SK-N-SH (cell line): ENCODE data around the gene LTC4S. TPM values are rescaled to one million over a fixed set of nuclear protein-coding genes. Genes with fewer than 3 reads are reported as not detected.
"Not testable (repeated sequence)": the region's sequence is repeated elsewhere in the genome, so short reads cannot be mapped to it uniquely, and the experiment has no call there.

Source experiments
- CTCF ChIA-PET: fragments of 300-600, 350-600 bp; formaldehyde crosslinking; extraction: SDS; loops from one replicate; lab custom pipeline; 2021; lab: Yijun Ruan, JAX
- POLR2A ChIA-PET: fragments of 350-600 bp; sonication (Branson Sonifier 250); formaldehyde crosslinking; extraction: SDS; loops from one replicate; lab custom pipeline; 2020; ENCODE audit warnings: antibody characterized with exemption, inconsistent platforms; lab: Yijun Ruan, JAX
- DNase-seq: peaks from one replicate; pipeline ENCODE4 v3.0.0; 2012
- H2AFZ ChIP-seq: fragments of 200-600 bp; sonication (generic); 2 replicates; pipeline ENCODE4 v1.8.1; 2016; ENCODE audit warnings: antibody characterized with exemption, mild to moderate bottlenecking, low read depth
- H3F3A ChIP-seq: fragments of 200-600 bp; sonication (generic); replicated peaks from 2 replicates; pipeline ENCODE3; 2016; ENCODE audit warnings: antibody characterized with exemption, mild to moderate bottlenecking; ENCODE audit not compliant: insufficient read depth
- H3K27ac ChIP-seq, 2 experiments: fragments of 200-500 bp in 1 of 2; fragments of 200-600 bp in 1 of 2; sonication (Bioruptor generic) in 1 of 2; sonication (generic), shearing (Covaris generic) in 1 of 2; 2 replicates each; pipeline versions ENCODE4 v1.5.1 to v1.6.1; 2014 to 2016; ENCODE audit warnings: low read depth in 2 of 2, inconsistent platforms in 1 of 2, low read length in 1 of 2, mild to moderate bottlenecking in 1 of 2, mixed read lengths in 1 of 2
- H3K27me3 ChIP-seq: fragments of 200-600 bp; sonication (generic), shearing (Covaris generic); 2 replicates; pipeline ENCODE4 v1.6.1; 2016; ENCODE audit warnings: mixed run types; ENCODE audit not compliant: insufficient read depth
- H3K36me3 ChIP-seq, 2 experiments: fragments of 200-500 bp in 1 of 2; fragments of 200-600 bp in 1 of 2; sonication (Bioruptor generic) in 1 of 2; sonication (generic) in 1 of 2; replicated peaks in 1 of 2; 2 replicates each; pipeline versions ENCODE3 to v1.5.1; 2014 to 2016; ENCODE audit warnings: low read length in 1 of 2, mild to moderate bottlenecking in 1 of 2; ENCODE audit not compliant: insufficient read depth in 2 of 2, control insufficient read depth in 1 of 2
- H3K4me1 ChIP-seq, 2 experiments: fragments of 200-500 bp in 1 of 2; fragments of 200-600 bp in 1 of 2; sonication (Bioruptor generic) in 1 of 2; sonication (generic), shearing (Covaris generic) in 1 of 2; 2 replicates each; pipeline versions ENCODE4 v1.5.1 to v1.6.1; 2014 to 2016; ENCODE audit warnings: low read depth in 1 of 2, low read length in 1 of 2, mixed run types in 1 of 2; ENCODE audit not compliant: insufficient read depth in 2 of 2, control insufficient read depth in 1 of 2
- H3K4me2 ChIP-seq: fragments of 200-600 bp; sonication (generic), shearing (Covaris generic); 2 replicates; pipeline ENCODE4 v1.6.1; 2017; ENCODE audit warnings: mixed run types
- H3K4me3 ChIP-seq, 2 experiments: fragments of 200-500 bp in 1 of 2; fragments of 200-600 bp in 1 of 2; sonication (Bioruptor generic) in 1 of 2; sonication (generic), shearing (Covaris generic) in 1 of 2; 2 replicates each; pipeline versions ENCODE4 v1.5.1 to v1.8.1; 2014 to 2016; ENCODE audit warnings: low read depth in 2 of 2, inconsistent platforms in 1 of 2, low read length in 1 of 2, mild to moderate bottlenecking in 1 of 2, mixed read lengths in 1 of 2, moderate library complexity in 1 of 2
- H3K79me2 ChIP-seq: fragments of 200-600 bp; sonication (generic); 2 replicates; pipeline ENCODE4 v1.8.1; 2017; ENCODE audit warnings: mild to moderate bottlenecking; ENCODE audit not compliant: insufficient read depth
- H3K9ac ChIP-seq: fragments of 200-600 bp; sonication (generic); 2 replicates; pipeline ENCODE4 v1.6.1; 2017; ENCODE audit warnings: mixed run types
- H3K9me2 ChIP-seq: fragments of 200-600 bp; sonication (generic); 2 replicates; pipeline ENCODE4 v1.6.1; 2017; ENCODE audit warnings: mixed run types
- H3K9me3 ChIP-seq: fragments of 200-600 bp; sonication (generic); 2 replicates; pipeline ENCODE4 v1.6.1; 2017; ENCODE audit warnings: mixed run types, mild to moderate bottlenecking, moderate library complexity
- H4K20me1 ChIP-seq: fragments of 200-600 bp; sonication (generic); 2 replicates; pipeline ENCODE4 v1.6.1; 2017; ENCODE audit warnings: mild to moderate bottlenecking, mixed run types; ENCODE audit not compliant: insufficient read depth
- CTCF ChIP-seq: fragments of 200-600 bp; sonication (generic); IDR thresholded peaks from 2 replicates; pipeline ENCODE4 v1.6.1; 2017; ENCODE audit warnings: antibody characterized with exemption, mild to moderate bottlenecking, moderate library complexity
- ELF1 ChIP-seq: IDR thresholded peaks from 2 replicates; pipeline ENCODE4 v1.4.0; 2012
- EZH2phosphoT487 ChIP-seq: fragments of 200-600 bp; sonication (generic); IDR thresholded peaks from 2 replicates; pipeline ENCODE4 v1.6.1; 2017; ENCODE audit warnings: low read depth, mixed run types, mild to moderate bottlenecking, antibody characterized with exemption, moderate library complexity, borderline replicate concordance
- FOXM1 ChIP-seq: IDR thresholded peaks from 2 replicates; pipeline ENCODE4 v1.4.0; 2012; ENCODE audit warnings: low read depth, mild to moderate bottlenecking
- GABPA ChIP-seq: IDR thresholded peaks from 2 replicates; pipeline ENCODE4 v1.4.0; 2012; ENCODE audit warnings: low read depth, mild to moderate bottlenecking
- GATA2 ChIP-seq: sonication (generic); formaldehyde crosslinking; IDR thresholded peaks from 2 replicates; pipeline ENCODE4 v1.5.0; 2020; ENCODE audit warnings: mild to moderate bottlenecking, missing genetic modification reagents
- MAX ChIP-seq: IDR thresholded peaks from 2 replicates; pipeline ENCODE4 v1.4.0; 2012; ENCODE audit warnings: low read depth
- MEF2A ChIP-seq: IDR thresholded peaks from 2 replicates; pipeline ENCODE4 v1.4.0; 2012; ENCODE audit warnings: low read depth, borderline replicate concordance
- NFIC ChIP-seq: IDR thresholded peaks from 2 replicates; pipeline ENCODE4 v1.4.0; 2012; ENCODE audit warnings: borderline replicate concordance
- NRF1 ChIP-seq: IDR thresholded peaks from 2 replicates; pipeline ENCODE4 v1.6.1; 2012; ENCODE audit warnings: low read depth, mild to moderate bottlenecking, low read length
- PBX3 ChIP-seq: IDR thresholded peaks from 2 replicates; pipeline ENCODE4; 2012
- RAD21 ChIP-seq: IDR thresholded peaks from 2 replicates; pipeline ENCODE4 v1.6.1; 2012; ENCODE audit warnings: mild to moderate bottlenecking, low read length
- RFX5 ChIP-seq: IDR thresholded peaks from 2 replicates; pipeline ENCODE4 v1.6.1; 2012; ENCODE audit warnings: mild to moderate bottlenecking, improper control_type of control experiment, low read length
- RXRA ChIP-seq: IDR thresholded peaks from 2 replicates; pipeline ENCODE4 v1.4.0; 2012; ENCODE audit warnings: low read depth, mild to moderate bottlenecking, borderline replicate concordance
- SIN3A ChIP-seq: IDR thresholded peaks from 2 replicates; pipeline ENCODE4 v1.6.1; 2012; ENCODE audit warnings: low read depth, mild to moderate bottlenecking, low read length, moderate library complexity, borderline replicate concordance
- TAF1 ChIP-seq: IDR thresholded peaks from 2 replicates; pipeline ENCODE4 v1.6.1; 2012; ENCODE audit warnings: low read depth, mild to moderate bottlenecking, low read length, moderate library complexity, borderline replicate concordance
- YY1 ChIP-seq: IDR thresholded peaks from 2 replicates; pipeline ENCODE4 v1.4.0; 2012; ENCODE audit warnings: low read depth, mild to moderate bottlenecking
- WGBS: methylation state at CpG from one replicate; pipeline ENCODE4 v1.1.6; 2017; ENCODE audit warnings: low lambda C conversion rate; 5-methylcytosine and 5-hydroxymethylcytosine counted together
- polyA plus RNA-seq, 3 experiments: library from polyadenylated mRNA; depleted of rRNA; stranded (reverse); fragments of >200 nt; gene quantifications; 2 replicates each; pipeline ENCODE4 v1.2.3, GENCODE V29; 2012

The LTC4S gene
- polyA plus RNA-seq (2012; rRNA removed) = 0.34 and 0.43 TPM in 2 replicates
- polyA plus RNA-seq (2012; cell fraction: cytosol; rRNA removed) = 0.14 TPM in 1 of 2 replicates, not detected in the other
- 0.67 and 0.75 TPM in 2 replicates for polyA plus RNA-seq (2012; cell fraction: nucleus; rRNA removed)

GRCh38 chr5:179793468-179794139 lies at the start of gene LTC4S:
LTC4S (plus strand) TSS chr5:179793986; CDS start chr5:179794081, 95 bp downstream.
- ChIA-PET CTCF (interaction anchor here (0.6 to 8.3 kb wide), 5 partner anchors 10 to 182 kb away, joined by 3 to 67 read pairs (median 3); no protein-coding TSS in a partner anchor), POLR2A (interaction anchor here (0.9 kb wide), 1 partner anchor 31 kb away, joined by 3 read pairs; no protein-coding TSS in a partner anchor)
- no peak for DNase-seq
- TF ChIP-seq PBX3 (no peak), RAD21 (no peak), NRF1 (no peak)
- no peak within 1 kb of the TSS for H3K4me2 ChIP-seq
- H3K36me3 ChIP-seq = peaks cover 0 to 12% of the 10 kb centered on the region in 2 experiments
- H3F3A ChIP-seq = peaks cover 4% of the 10 kb centered on the region
- H3K9me2 ChIP-seq = no peaks in the 10 kb centered on the region
- H3K9ac ChIP-seq = no peak within 1 kb of the TSS
- H3K79me2 ChIP-seq = no peaks in the 10 kb centered on the region
- 88% methylated on average over 18 of the region's 19 CpGs for WGBS
- H3K27ac ChIP-seq = no peak within 1 kb of the TSS
- no peaks in the 10 kb centered on the region for H4K20me1 ChIP-seq
- H3K4me1 ChIP-seq = peaks cover 0 to 14% of the 10 kb centered on the region in 2 experiments; a peak in 1 of 4 replicates
- no peaks in the 10 kb centered on the region for H3K27me3 ChIP-seq
- H2AFZ ChIP-seq = no peak within 1 kb of the TSS
- no peaks in the 10 kb centered on the region for H3K9me3 ChIP-seq
- no peak within 1 kb of the TSS for H3K4me3 ChIP-seq

GRCh38 chr5:179744106-179744505 lies 49.7 kb upstream of the LTC4S start:
- Histone ChIP-seq H4K20me1 (peaks cover 65% of the 10 kb centered on the region), H3K79me2 (peaks cover 100% of the 10 kb centered on the region), H3K36me3 (peaks cover 0 to 13% of the 10 kb centered on the region in 2 experiments)
- 94% methylated on average over 7 of the region's 7 CpGs for WGBS
- H3K4me3 ChIP-seq, H3K27me3 ChIP-seq, POLR2A ChIA-PET, H3K27ac ChIP-seq, H3K4me1 ChIP-seq, H3K9me2 ChIP-seq, H3K9ac ChIP-seq, H3K9me3 ChIP-seq, H3K4me2 ChIP-seq, H3F3A ChIP-seq, DNase-seq, H2AFZ ChIP-seq: not testable (repeated sequence)
- CTCF ChIA-PET = interaction anchor here (0.7 to 2.1 kb wide), 2 partner anchors 19 to 68 kb away, joined by 3 to 8 read pairs; no protein-coding TSS in a partner anchor

GRCh38 chr5:179746872-179747271 lies 46.9 kb upstream of the LTC4S start:
- 98% methylated on average over 2 of the region's 2 CpGs for WGBS
- no peaks in the 10 kb centered on the region for H3K9me2 ChIP-seq
- DNase-seq = no peak
- H3K4me2 ChIP-seq = no peak overlapping the region
- H3K9me3 ChIP-seq = no peaks in the 10 kb centered on the region
- H3K9ac ChIP-seq = no peak overlapping the region
- H2AFZ ChIP-seq = no peak overlapping the region
- TF ChIP-seq NRF1 (no peak), MEF2A (no peak), SIN3A (no peak), TAF1 (no peak), NFIC (no peak), FOXM1 (no peak), YY1 (no peak), RXRA (no peak), RFX5 (no peak), GABPA (no peak), ELF1 (no peak), GATA2 (no peak), CTCF (no peak), MAX (no peak), EZH2phosphoT487 (no peak)
- no peaks in the 10 kb centered on the region for H3K27me3 ChIP-seq
- H3K27ac ChIP-seq = no peak overlapping the region
- H3F3A ChIP-seq = no peaks in the 10 kb centered on the region
- H3K4me3 ChIP-seq = no peak overlapping the region
- H3K79me2 ChIP-seq = peaks cover 100% of the 10 kb centered on the region
- H4K20me1 ChIP-seq = peaks cover 64% of the 10 kb centered on the region
- ChIA-PET POLR2A (no interaction called here), CTCF (interaction anchor here (0.9 to 1.4 kb wide), 2 partner anchors 9 to 50 kb away, joined by 3 to 5 read pairs; no protein-coding TSS in a partner anchor)
- H3K36me3 ChIP-seq = peaks cover 0 to 4% of the 10 kb centered on the region in 2 experiments
- H3K4me1 ChIP-seq = no peaks in the 10 kb centered on the region
